Measurements from ENCODE around the gene FKBP11.

DNA sequence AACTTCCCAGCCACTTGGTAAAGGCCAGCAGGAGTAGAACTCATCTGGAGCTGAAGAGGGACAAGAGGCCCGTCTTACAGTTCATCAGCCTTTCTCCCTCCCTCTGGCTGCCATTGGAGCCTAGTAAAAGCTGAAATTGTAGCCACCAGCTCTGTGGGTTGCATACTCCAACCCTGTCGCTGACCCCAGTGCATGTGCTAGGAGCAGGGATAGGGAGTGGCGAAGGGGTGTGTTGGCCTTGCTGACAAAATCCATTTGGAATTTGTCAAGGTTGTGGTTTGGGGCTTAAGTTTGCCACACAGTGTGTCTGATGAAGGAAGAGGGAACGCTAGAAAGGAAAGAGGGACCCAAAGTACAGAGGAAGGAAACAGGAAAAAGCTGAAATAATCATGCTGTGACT lies 36.0 kb upstream of the FKBP11 start:
- no peak for TF ChIP-seq EZH2 (IDR thresholded peaks at IDR 0.05)
- TF ChIP-seq POLR2AphosphoS5 (IDR thresholded peaks at IDR 0.05; ENCODE audit: borderline replicate concordance, low read depth, low read length): no peak
